Stomach (tissue), 4 donors: ENCODE measurements around the gene WWP2.

Experiments
- CTCF ChIP-seq, 7 experiments: fragments of 450-650 bp in 4 of 7; fragments of 200-600 bp in 3 of 7; sonication (generic) in 3 of 7; IDR thresholded peaks; one replicate each; pipeline ENCODE4 v1.5.1; 2016 to 2019; ENCODE audit warnings: antibody characterized with exemption in 7 of 7, control low read depth in 2 of 7, mild to moderate bottlenecking in 1 of 7
- POLR2A ChIP-seq, 4 donors: fragments of 450-650 bp; IDR thresholded peaks; one replicate each; pipeline ENCODE4 v1.6.1; 2016; ENCODE audit warnings: antibody characterized with exemption in 4 of 4, control low read depth in 2 of 4, mild to moderate bottlenecking in 1 of 4, moderate library complexity in 1 of 4
- POLR2AphosphoS5 ChIP-seq, 3 donors: sonication (generic); formaldehyde crosslinking; IDR thresholded peaks; one replicate each; pipeline ENCODE4 v1.6.1; 2016; ENCODE audit warnings: antibody characterized with exemption in 3 of 3

- TF ChIP-seq CTCF (IDR thresholded peaks at IDR 0.05) (no peak), POLR2A (IDR thresholded peaks at IDR 0.05) (no peak), POLR2AphosphoS5 (IDR thresholded peaks at IDR 0.05) (no peak)
Observed at GRCh38 chr16:69720822-69721430, 41.2 kb upstream of the WWP2 start.
